Karpas-422 (cell line): ENCODE data around the gene BCAR3. TPM values are rescaled to one million over a fixed set of nuclear protein-coding genes. Genes with fewer than 3 reads are reported as not detected.

Source experiments
- DNase-seq: peaks from one replicate; pipeline ENCODE4 v3.0.0-alpha.2; 2015
- H2AFZ ChIP-seq: fragments of 200-600 bp; sonication (generic); 2 replicates; pipeline ENCODE4 v1.6.1; 2014; ENCODE audit warnings: antibody characterized with exemption, low read length, mixed read lengths
- H3K27ac ChIP-seq: fragments of 200-600 bp; sonication (generic); 2 replicates; pipeline ENCODE4 v1.5.1; 2014; ENCODE audit warnings: mild to moderate bottlenecking, low read length, moderate library complexity
- H3K27me3 ChIP-seq: fragments of 200-600 bp; sonication (generic); 2 replicates; pipeline ENCODE4 v1.6.1; 2014; ENCODE audit warnings: low read length, mixed read lengths
- H3K36me3 ChIP-seq: fragments of 200-600 bp; sonication (generic); 2 replicates; pipeline ENCODE4 v1.6.1; 2014; ENCODE audit warnings: low read length, mixed read lengths; ENCODE audit not compliant: insufficient read depth
- H3K4me1 ChIP-seq: fragments of 200-600 bp; sonication (generic); 2 replicates; pipeline ENCODE4 v1.6.1; 2014; ENCODE audit warnings: mild to moderate bottlenecking, low read length, mixed read lengths
- H3K4me2 ChIP-seq: fragments of 200-600 bp; sonication (generic); 2 replicates; pipeline ENCODE4 v1.6.1; 2014; ENCODE audit warnings: low read length, low read depth, mild to moderate bottlenecking; ENCODE audit not compliant: poor library complexity, severe bottlenecking
- H3K4me3 ChIP-seq: fragments of 200-600 bp; sonication (generic); 2 replicates; pipeline ENCODE4 v1.5.1; 2014; ENCODE audit warnings: mild to moderate bottlenecking, antibody characterized with exemption, low read length, mixed read lengths
- H3K79me2 ChIP-seq: fragments of 200-600 bp; sonication (generic); 2 replicates; pipeline ENCODE4 v1.6.1; 2014; ENCODE audit warnings: mild to moderate bottlenecking, low read length, mixed read lengths
- H3K9ac ChIP-seq: fragments of 200-600 bp; sonication (generic); 2 replicates; pipeline ENCODE4 v1.6.0; 2014; ENCODE audit warnings: low read length
- H3K9me2 ChIP-seq: fragments of 200-600 bp; sonication (generic), shearing (Covaris generic); replicated peaks from 2 replicates; pipeline ENCODE4 v1.6.0; 2014; ENCODE audit warnings: mild to moderate bottlenecking, low read length, moderate library complexity; ENCODE audit not compliant: insufficient read depth
- H3K9me3 ChIP-seq: fragments of 300-700, 200-600 bp; sonication (generic); 2 replicates; pipeline ENCODE4 v1.6.1; 2014; ENCODE audit warnings: low read length, mixed read lengths
- H4K20me1 ChIP-seq: fragments of 200-600 bp; sonication (generic); 2 replicates; pipeline ENCODE4 v1.6.1; 2014; ENCODE audit warnings: mild to moderate bottlenecking, antibody characterized with exemption, low read length, low read depth; ENCODE audit not compliant: insufficient read depth
- total RNA-seq: library from RNA; depleted of rRNA; stranded (reverse); fragments of >200 nt; shearing (Covaris generic); gene quantifications from 2 replicates; pipeline ENCODE4 v1.2.3, GENCODE V29; 2014; ENCODE audit warnings: low replicate concordance; rRNA removed

BCAR3 gene
- total RNA-seq, 1 experiment from 2014 or later, result 9.9 TPM

- Histone ChIP-seq H3K79me2 (no peaks in the 10 kb centered on the region), H3K27ac (no peak overlapping the region), H3K4me2 (no peak overlapping the region), H3K9me2 (no peaks in the 10 kb centered on the region), H4K20me1 (no peaks in the 10 kb centered on the region), H3K27me3 (no peaks in the 10 kb centered on the region), H3K9ac (no peak overlapping the region), H2AFZ (no peak overlapping the region), H3K9me3 (no peaks in the 10 kb centered on the region), H3K4me1 (no peaks in the 10 kb centered on the region), H3K4me3 (no peak overlapping the region), H3K36me3 (no peaks in the 10 kb centered on the region)
- no peak for DNase-seq
These were observed 162.3 kb downstream of the BCAR3 start for GRCh38 chr1:93519199-93519829.

DNA sequence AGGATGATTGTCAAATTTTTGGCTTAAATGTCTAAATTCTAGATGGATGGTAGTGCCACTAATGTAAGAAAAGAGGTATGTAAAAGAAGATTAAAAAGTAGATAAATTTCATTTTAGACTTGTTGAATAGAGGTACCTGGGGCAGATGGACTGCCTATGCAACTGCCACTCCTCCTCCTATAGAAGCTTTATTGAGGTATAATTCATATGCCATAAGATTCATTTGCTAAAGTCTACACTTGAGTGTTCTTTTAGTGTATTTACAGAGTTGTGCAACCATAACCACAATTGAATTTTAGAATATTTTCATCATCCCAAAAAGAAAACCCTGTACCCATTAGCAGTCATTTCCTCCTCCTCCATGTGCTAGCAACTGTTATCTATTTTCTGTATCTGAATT, 163.1 kb downstream of the BCAR3 start:
- H3K9me2 ChIP-seq, result no peaks in the 10 kb centered on the region
- no peak overlapping the region for H3K4me3 ChIP-seq
- H3K27me3 ChIP-seq, result no peaks in the 10 kb centered on the region
- no peaks in the 10 kb centered on the region for H3K9me3 ChIP-seq
- no peak overlapping the region for H3K27ac ChIP-seq
- no peaks in the 10 kb centered on the region for H4K20me1 ChIP-seq
- no peaks in the 10 kb centered on the region for H3K79me2 ChIP-seq
- H3K4me2 ChIP-seq, result no peak overlapping the region
- H3K36me3 ChIP-seq, result no peaks in the 10 kb centered on the region
- H2AFZ ChIP-seq, result no peak overlapping the region
- no peaks in the 10 kb centered on the region for H3K4me1 ChIP-seq
- no peak for DNase-seq
- no peak overlapping the region for H3K9ac ChIP-seq

DNA sequence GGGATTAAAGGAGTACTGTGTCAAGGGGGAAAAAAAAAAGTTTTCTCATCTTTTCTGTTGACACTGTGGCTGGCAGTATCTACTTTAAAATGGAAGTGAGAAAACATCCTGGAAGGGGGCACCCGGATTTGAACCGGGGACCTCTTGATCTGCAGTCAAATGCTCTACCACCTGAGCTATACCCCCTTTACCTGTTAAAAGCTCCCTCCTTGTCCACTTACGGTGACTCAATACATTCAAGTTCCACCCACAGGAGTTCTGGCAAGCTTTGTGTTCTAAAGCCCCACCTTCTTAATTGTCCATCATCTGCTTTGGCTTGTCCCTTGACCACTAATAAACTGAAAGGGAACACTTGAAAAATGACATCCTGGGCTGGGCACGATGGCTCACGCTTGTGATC, 165.5 kb downstream of the BCAR3 start:
- no peaks in the 10 kb centered on the region for H3K9me3 ChIP-seq
- H3K4me1 ChIP-seq, result no peaks in the 10 kb centered on the region
- DNase-seq, result peak; percentile 53
- H3K4me2 ChIP-seq, result no peak overlapping the region
- no peak overlapping the region for H2AFZ ChIP-seq
- H4K20me1 ChIP-seq, result no peaks in the 10 kb centered on the region
- H3K27ac ChIP-seq, result no peak overlapping the region
- H3K4me3 ChIP-seq, result no peak overlapping the region
- H3K27me3 ChIP-seq, result no peaks in the 10 kb centered on the region
- no peaks in the 10 kb centered on the region for H3K9me2 ChIP-seq
- no peaks in the 10 kb centered on the region for H3K79me2 ChIP-seq
- no peak overlapping the region for H3K9ac ChIP-seq
- no peaks in the 10 kb centered on the region for H3K36me3 ChIP-seq

Other genes with a start within 250 kb of the BCAR3 start
- gene FNBP1L, start 233.7 kb downstream of the BCAR3 start, total RNA-seq, result 0.04 and 0.41 TPM in 2 replicates
- gene DNTTIP2, start 197.4 kb upstream of the BCAR3 start, total RNA-seq, result 25.8 and 61.9 TPM in 2 replicates
- 8.2 and 11.5 TPM in 2 replicates for gene GCLM, start 227.6 kb upstream of the BCAR3 start, total RNA-seq